Natural killer cell (primary cell): ENCODE measurements around the gene SP3. TPM values are rescaled to one million over a fixed set of nuclear protein-coding genes. Genes with fewer than 3 reads are reported as not detected.

ENCODE experiments used
- ATAC-seq, 3 donors: fragments of 150-1000 bp in 2 of 3; fragments of 200-7000 bp in 1 of 3; cut with Tn5 transposase; 1 replicate in 1 of 3; 2 replicates in 2 of 3; pipeline ENCODE4 v1.10.0; 2021; ENCODE audit warnings: mild to moderate bottlenecking in 2 of 3, moderate library complexity in 2 of 3
- DNase-seq, 2 donors: peaks; one replicate each; pipeline versions ENCODE4 v3.0.0 to v3.0.0-alpha.2; 2013 to 2021; ENCODE audit warnings: mixed read lengths in 1 of 2
- H3K27ac ChIP-seq: one replicate; pipeline ENCODE4 v1.5.1; 2013; ENCODE audit warnings: mild to moderate bottlenecking, low read length
- H3K27me3 ChIP-seq: one replicate; pipeline ENCODE4 v1.6.1; 2013; ENCODE audit warnings: low read length; ENCODE audit not compliant: control insufficient read depth, insufficient read depth
- H3K36me3 ChIP-seq: one replicate; pipeline ENCODE4 v1.6.1; 2013; ENCODE audit warnings: low read length; ENCODE audit not compliant: control insufficient read depth, insufficient read depth
- H3K4me1 ChIP-seq: one replicate; pipeline ENCODE4 v1.6.1; 2013; ENCODE audit warnings: low read length; ENCODE audit not compliant: control insufficient read depth, insufficient read depth
- H3K4me3 ChIP-seq: one replicate; pipeline ENCODE4 v1.5.1; 2013; ENCODE audit warnings: low read length
- H3K9me3 ChIP-seq: one replicate; pipeline ENCODE4 v1.6.1; 2013; ENCODE audit warnings: low read length; ENCODE audit not compliant: control insufficient read depth, insufficient read depth
- H3K27ac Mint-ChIP-seq, 2 donors: one replicate each; pipeline ENCODE4 v1.8.0; 2022; ENCODE audit warnings: mild to moderate bottlenecking in 2 of 2, mixed read lengths in 2 of 2, moderate library complexity in 1 of 2
- H3K27me3 Mint-ChIP-seq, 2 donors: one replicate each; pipeline ENCODE4 v1.8.0; 2022; ENCODE audit warnings: low read depth in 2 of 2, mixed read lengths in 2 of 2
- H3K36me3 Mint-ChIP-seq: one replicate; pipeline ENCODE4 v1.8.0; 2022; ENCODE audit warnings: mixed read lengths
- H3K4me1 Mint-ChIP-seq, 2 donors: one replicate each; pipeline ENCODE4 v1.8.0; 2022; ENCODE audit warnings: mixed read lengths in 2 of 2
- H3K4me3 Mint-ChIP-seq: one replicate; pipeline ENCODE4 v1.8.0; 2022; ENCODE audit warnings: mild to moderate bottlenecking, moderate library complexity, mixed read lengths
- H3K9me3 Mint-ChIP-seq, 2 donors: one replicate each; pipeline ENCODE4 v1.8.0; 2022; ENCODE audit warnings: mixed read lengths in 2 of 2
- CTCF ChIP-seq: fragments of 200-600 bp; IDR thresholded peaks from one replicate; pipeline ENCODE4 v1.8.0; 2022; ENCODE audit warnings: antibody characterized with exemption
- WGBS: methylation state at CpG from one replicate; pipeline ENCODE4 v1.1.7; 2013; ENCODE audit warnings: missing lambda C conversion rate; ENCODE audit not compliant: insufficient coverage; 5-methylcytosine and 5-hydroxymethylcytosine counted together
- intact Hi-C: fragments of 100-400 bp; cut with micrococcal nuclease; formaldehyde crosslinking; loops from one replicate; pipeline ENCODE4 v1.14.2; 2022
- total RNA-seq, 4 donors: library from RNA; stranded (reverse); fragments of 120-200 nt in 1 of 4; gene quantifications; one replicate each; pipeline versions ENCODE4 v1.2.3 to v1.2.4, GENCODE V29; 2013 to 2022

Gene SP3
- total RNA-seq, 3 donors from 2014 or later (not counting 1 experiment from before 2014, with no cell fraction given), result 179 to 200 (median 188) TPM

- Histone ChIP-seq H3K27ac (no peak overlapping the region), H3K27me3 (no peaks in the 10 kb centered on the region), H3K36me3 (peaks cover 2% of the 10 kb centered on the region), H3K9me3 (no peaks in the 10 kb centered on the region), H3K4me3 (no peak overlapping the region), H3K4me1 (peaks cover 11% of the 10 kb centered on the region)
- Mint-ChIP-seq H3K27me3 (no peaks in the 10 kb centered on the region), H3K4me1 (peaks cover 19 to 41% of the 10 kb centered on the region in 2 donors), H3K9me3 (no peaks in the 10 kb centered on the region), H3K4me3 (no peak overlapping the region), H3K36me3 (no peaks in the 10 kb centered on the region), H3K27ac (no peak overlapping the region)
- ATAC-seq (no peak), DNase-seq (peak in 1 of 2 donors; percentile 50)
- WGBS, result 83% methylated on average over 9 of the region's 12 CpGs
- no peak for TF ChIP-seq CTCF
- intact Hi-C loops, result no loop called here
Measured at GRCh38 chr2:173898996-173899395, 66.2 kb downstream of the SP3 start.

GRCh38 chr2:173898178-173898668, 67.0 kb downstream of the SP3 start:
- H3K27ac ChIP-seq, result no peak overlapping the region
- Mint-ChIP-seq H3K27ac (peak overlapping the region in 1 of 2 donors; percentile 26), H3K9me3 (no peaks in the 10 kb centered on the region), H3K4me1 (peaks cover 19 to 39% of the 10 kb centered on the region in 2 donors), H3K36me3 (no peaks in the 10 kb centered on the region), H3K4me3 (no peak overlapping the region), H3K27me3 (no peaks in the 10 kb centered on the region)
- no peak for TF ChIP-seq CTCF
- ATAC-seq, result peak in 1 of 3 donors; percentile 30
- H3K4me1 ChIP-seq, result peaks cover 11% of the 10 kb centered on the region
- no peaks in the 10 kb centered on the region for H3K27me3 ChIP-seq
- intact Hi-C loops, result no loop called here
- 70% methylated on average over 5 of the region's 5 CpGs for WGBS
- no peaks in the 10 kb centered on the region for H3K9me3 ChIP-seq
- DNase-seq, result no peak
- H3K36me3 ChIP-seq, result no peaks in the 10 kb centered on the region
- H3K4me3 ChIP-seq, result no peak overlapping the region

GRCh38 chr2:173896755-173897154, 68.4 kb downstream of the SP3 start:
- peaks cover 11% of the 10 kb centered on the region for H3K4me1 ChIP-seq
- Mint-ChIP-seq H3K27me3 (peaks cover 0 to 3% of the 10 kb centered on the region in 2 donors), H3K27ac (no peak overlapping the region), H3K9me3 (no peaks in the 10 kb centered on the region), H3K4me1 (peaks cover 21 to 26% of the 10 kb centered on the region in 2 donors), H3K36me3 (no peaks in the 10 kb centered on the region), H3K4me3 (no peak overlapping the region)
- no peak overlapping the region for H3K4me3 ChIP-seq
- no peak for TF ChIP-seq CTCF
- no peak for ATAC-seq
- no peak overlapping the region for H3K27ac ChIP-seq
- DNase-seq, result no peak
- H3K27me3 ChIP-seq, result no peaks in the 10 kb centered on the region
- no peaks in the 10 kb centered on the region for H3K36me3 ChIP-seq
- H3K9me3 ChIP-seq, result no peaks in the 10 kb centered on the region
- 100% methylated on average over 1 of the region's 2 CpGs for WGBS
- intact Hi-C loops, result no loop called here

- intact Hi-C loops, result no loop called here
- Mint-ChIP-seq H3K4me1 (peaks cover 17 to 19% of the 10 kb centered on the region in 2 donors), H3K4me3 (no peak overlapping the region), H3K36me3 (peaks cover 7% of the 10 kb centered on the region), H3K9me3 (peaks cover 0 to 3% of the 10 kb centered on the region in 2 donors), H3K27ac (no peak overlapping the region), H3K27me3 (peaks cover 0 to 7% of the 10 kb centered on the region in 2 donors)
- ATAC-seq (no peak), DNase-seq (no peak)
- WGBS, result 85% methylated on average over 2 of the region's 2 CpGs
- Histone ChIP-seq H3K4me3 (no peak overlapping the region), H3K27me3 (peaks cover 4% of the 10 kb centered on the region), H3K36me3 (no peaks in the 10 kb centered on the region), H3K4me1 (no peaks in the 10 kb centered on the region), H3K9me3 (peaks cover 14% of the 10 kb centered on the region), H3K27ac (no peak overlapping the region)
- TF ChIP-seq CTCF, result no peak
Measured at GRCh38 chr2:173892341-173892740, 72.8 kb downstream of the SP3 start.
